Skeletal muscle satellite cell (primary cell): ENCODE data around the gene MED12.

Source experiments
- H3K27me3 ChIP-seq: 2 replicates; pipeline ENCODE4 v1.7.0; 2013; ENCODE audit warnings: low read length; ENCODE audit not compliant: control insufficient read depth, insufficient read depth
- H3K36me3 ChIP-seq: 2 replicates; pipeline ENCODE4 v1.7.0; 2013; ENCODE audit warnings: mild to moderate bottlenecking, control low read depth, low read length; ENCODE audit not compliant: insufficient read depth
- H3K4me1 ChIP-seq: 2 replicates; pipeline ENCODE4 v1.7.0; 2013; ENCODE audit warnings: low read length; ENCODE audit not compliant: control insufficient read depth, insufficient read depth
- H3K4me2 ChIP-seq: 2 replicates; pipeline ENCODE4 v1.7.0; 2013; ENCODE audit warnings: mild to moderate bottlenecking, low read length
- H3K4me3 ChIP-seq: 2 replicates; pipeline ENCODE4 v1.7.0; 2013; ENCODE audit warnings: low read length
- H3K9ac ChIP-seq: 2 replicates; pipeline ENCODE4 v1.7.0; 2013; ENCODE audit warnings: mild to moderate bottlenecking, low read depth, low read length, moderate library complexity
- H3K9me3 ChIP-seq: replicated peaks from 2 replicates; pipeline ENCODE4 v1.7.0; 2013; ENCODE audit warnings: mild to moderate bottlenecking, control low read depth, low read length

MED12 gene

DNA sequence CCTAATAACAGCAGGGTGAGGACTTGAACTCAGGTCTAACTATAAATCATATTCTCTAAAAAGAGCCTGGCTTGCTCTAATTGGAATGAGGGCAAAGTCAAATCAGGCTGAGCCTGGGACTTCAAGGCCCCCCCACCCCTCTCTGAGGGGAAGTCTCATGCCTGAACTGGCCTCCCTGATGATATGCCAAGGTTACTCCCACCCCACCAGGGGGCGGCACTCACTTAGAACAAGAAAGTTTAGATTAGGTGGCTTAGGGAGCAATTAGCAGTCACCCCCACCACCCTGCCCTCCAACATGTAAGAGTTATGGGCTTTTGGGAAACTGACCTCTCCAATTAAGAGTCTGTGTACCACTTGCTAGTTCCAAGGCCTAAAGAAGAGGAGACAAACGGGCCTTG is 20.1 kb upstream of the MED12 start:
- Histone ChIP-seq H3K9ac (no peak overlapping the region), H3K4me3 (no peak overlapping the region), H3K4me2 (no peak overlapping the region), H3K4me1 (peaks cover 3% of the 10 kb centered on the region), H3K9me3 (no peaks in the 10 kb centered on the region), H3K36me3 (no peaks in the 10 kb centered on the region), H3K27me3 (no peaks in the 10 kb centered on the region)

- Histone ChIP-seq H3K36me3 (no peaks in the 10 kb centered on the region), H3K4me1 (peaks cover 7% of the 10 kb centered on the region), H3K4me3 (no peak overlapping the region), H3K9ac (no peak overlapping the region), H3K27me3 (no peaks in the 10 kb centered on the region), H3K9me3 (no peaks in the 10 kb centered on the region), H3K4me2 (no peak overlapping the region)
Observed at GRCh38 chrX:71098951-71099506, 19.4 kb upstream of the MED12 start.

GRCh38 chrX:71099736-71100135 is 18.7 kb upstream of the MED12 start:
- H3K27me3 ChIP-seq = peaks cover 3% of the 10 kb centered on the region
- H3K4me3 ChIP-seq = no peak overlapping the region
- no peak overlapping the region for H3K4me2 ChIP-seq
- no peaks in the 10 kb centered on the region for H3K36me3 ChIP-seq
- no peaks in the 10 kb centered on the region for H3K9me3 ChIP-seq
- H3K4me1 ChIP-seq = peaks cover 7% of the 10 kb centered on the region
- H3K9ac ChIP-seq = no peak overlapping the region

GRCh38 chrX:71100581-71101505 is 17.6 kb upstream of the MED12 start:
- H3K36me3 ChIP-seq = no peaks in the 10 kb centered on the region
- H3K4me3 ChIP-seq = no peak overlapping the region
- H3K27me3 ChIP-seq = peaks cover 3% of the 10 kb centered on the region
- no peak overlapping the region for H3K9ac ChIP-seq
- peaks cover 7% of the 10 kb centered on the region for H3K4me1 ChIP-seq
- H3K9me3 ChIP-seq = no peaks in the 10 kb centered on the region
- H3K4me2 ChIP-seq = no peak overlapping the region

DNA sequence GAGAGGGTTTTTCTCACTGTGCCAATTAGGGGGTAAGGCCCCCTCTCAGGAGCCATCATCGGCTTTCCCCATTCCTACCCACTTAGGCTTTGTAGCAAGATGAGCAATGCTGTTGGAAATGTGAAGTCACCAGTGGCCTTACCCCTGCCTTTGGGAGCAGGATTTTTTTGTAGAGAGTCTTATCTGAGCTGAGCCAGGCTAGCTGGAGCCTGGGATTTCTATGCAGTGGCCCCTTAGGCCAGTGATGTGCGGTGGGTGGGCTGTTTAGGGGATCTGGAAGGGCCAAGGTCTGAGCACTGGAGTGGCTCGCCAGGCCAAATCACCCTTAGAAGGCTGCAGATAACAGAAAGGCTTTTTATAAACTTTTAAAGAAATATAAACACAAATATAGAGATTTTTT is 16.1 kb upstream of the MED12 start:
- Histone ChIP-seq H3K9me3 (no peaks in the 10 kb centered on the region), H3K4me1 (peaks cover 7% of the 10 kb centered on the region), H3K4me2 (no peak overlapping the region), H3K36me3 (no peaks in the 10 kb centered on the region), H3K27me3 (peaks cover 3% of the 10 kb centered on the region), H3K9ac (no peak overlapping the region), H3K4me3 (no peak overlapping the region)

- no peaks in the 10 kb centered on the region for H3K36me3 ChIP-seq
- H3K4me3 ChIP-seq = no peak overlapping the region
- no peaks in the 10 kb centered on the region for H3K9me3 ChIP-seq
- H3K27me3 ChIP-seq = peaks cover 4% of the 10 kb centered on the region
- no peak overlapping the region for H3K9ac ChIP-seq
- H3K4me1 ChIP-seq = peaks cover 7% of the 10 kb centered on the region
- H3K4me2 ChIP-seq = no peak overlapping the region
Observed at GRCh38 chrX:71103110-71103983, 15.0 kb upstream of the MED12 start.

DNA sequence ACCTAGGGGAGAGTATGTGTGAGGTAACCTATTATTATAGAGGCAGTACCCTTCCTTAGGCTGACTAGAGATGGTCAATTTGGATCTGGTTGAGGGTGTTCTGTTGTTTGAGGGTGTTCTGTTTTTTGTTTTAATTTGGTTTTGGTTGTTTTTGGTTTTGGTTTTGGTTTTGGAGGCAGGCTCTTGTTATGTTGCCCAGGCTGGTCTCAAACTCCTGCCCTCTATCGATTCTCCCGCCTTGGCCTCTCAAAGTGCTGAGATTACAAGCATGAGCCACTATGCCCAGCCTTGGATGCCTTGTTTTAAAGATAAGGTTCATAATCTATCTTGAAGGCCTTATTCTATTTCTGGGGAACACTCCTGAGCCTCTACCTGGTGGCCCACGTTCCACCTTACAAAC is 12.8 kb upstream of the MED12 start:
- peaks cover 7% of the 10 kb centered on the region for H3K4me1 ChIP-seq

GRCh38 chrX:71106427-71106826 is 12.0 kb upstream of the MED12 start, which contains the start of gene CXorf65:
Gene CXorf65, minus strand, starts transcription at chrX:71106740. Its CDS starts 184 bp downstream, at chrX:71106556.
- H3K9ac ChIP-seq = no peak within 1 kb of the TSS
- H3K4me1 ChIP-seq = peaks cover 7% of the 10 kb centered on the region
- H3K27me3 ChIP-seq = peaks cover 21% of the 10 kb centered on the region
- no peaks in the 10 kb centered on the region for H3K9me3 ChIP-seq
- H3K4me2 ChIP-seq = no peak within 1 kb of the TSS
- no peak within 1 kb of the TSS for H3K4me3 ChIP-seq
- no peaks in the 10 kb centered on the region for H3K36me3 ChIP-seq

More for the DNA sequence above, 12.8 kb upstream of the MED12 start:
- Histone ChIP-seq H3K4me2 (no peak overlapping the region), H3K4me3 (no peak overlapping the region), H3K27me3 (peaks cover 17% of the 10 kb centered on the region), H3K9me3 (no peaks in the 10 kb centered on the region), H3K9ac (no peak overlapping the region), H3K36me3 (no peaks in the 10 kb centered on the region)

DNA sequence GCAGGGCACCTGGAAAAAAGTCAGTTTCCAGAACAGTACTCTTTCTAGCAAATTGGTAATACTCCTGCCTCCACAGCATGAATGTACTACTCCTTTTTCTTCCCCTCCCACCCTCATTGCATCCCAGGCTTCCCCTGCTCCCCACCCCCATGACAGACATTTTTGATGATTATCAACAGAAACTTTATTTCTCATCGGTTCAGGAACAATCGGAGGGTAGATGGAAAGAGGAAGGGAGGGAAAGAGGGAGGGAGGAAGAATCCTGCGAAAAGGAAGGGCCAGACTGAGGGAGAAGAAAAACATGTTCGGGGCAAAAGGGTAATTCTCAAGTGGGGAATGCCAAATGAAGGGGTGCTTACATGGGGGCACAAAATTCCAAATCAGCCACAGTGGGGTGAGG is 11.2 kb upstream of the MED12 start:
- Histone ChIP-seq H3K27me3 (peaks cover 28% of the 10 kb centered on the region), H3K9me3 (no peaks in the 10 kb centered on the region), H3K4me1 (peaks cover 7% of the 10 kb centered on the region), H3K4me3 (no peak overlapping the region), H3K4me2 (no peak overlapping the region), H3K36me3 (no peaks in the 10 kb centered on the region), H3K9ac (no peak overlapping the region)

DNA sequence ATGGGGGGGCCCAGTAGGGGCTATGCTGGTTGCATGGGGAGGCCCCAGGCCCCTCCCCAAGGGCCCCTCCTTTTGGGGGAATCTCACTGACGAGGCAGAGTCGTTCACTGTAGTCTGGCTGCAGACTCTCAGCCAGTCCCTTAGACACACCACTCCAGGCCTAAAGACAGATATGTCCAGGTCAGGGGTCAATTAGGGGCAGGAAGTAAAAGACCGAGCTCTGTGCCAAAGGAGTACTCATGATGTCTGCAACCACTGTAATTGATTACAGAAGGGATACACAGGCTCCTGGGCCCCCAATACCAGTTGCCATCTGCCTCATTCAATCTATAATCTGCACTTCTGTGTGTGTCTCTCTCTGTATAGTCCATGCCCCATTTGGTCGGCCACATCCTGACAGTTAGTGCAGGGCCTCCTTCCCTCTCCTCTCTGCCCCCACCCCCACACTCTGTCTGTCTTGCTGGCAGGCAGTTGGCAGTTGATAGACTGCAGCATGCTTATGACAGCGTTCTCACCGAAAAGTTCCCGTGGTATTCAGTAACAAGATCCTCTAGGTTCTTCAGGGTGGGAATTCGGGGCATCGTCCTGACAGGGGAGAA is 10.5 kb upstream of the MED12 start:
- Histone ChIP-seq H3K4me1 (peaks cover 7% of the 10 kb centered on the region), H3K4me3 (no peak overlapping the region), H3K27me3 (peaks cover 33% of the 10 kb centered on the region), H3K9me3 (no peaks in the 10 kb centered on the region), H3K36me3 (no peaks in the 10 kb centered on the region), H3K9ac (no peak overlapping the region), H3K4me2 (no peak overlapping the region)

GRCh38 chrX:71109051-71109450 is 9.3 kb upstream of the MED12 start:
- no peak overlapping the region for H3K9ac ChIP-seq
- peaks cover 35% of the 10 kb centered on the region for H3K27me3 ChIP-seq
- no peaks in the 10 kb centered on the region for H3K9me3 ChIP-seq
- no peaks in the 10 kb centered on the region for H3K36me3 ChIP-seq
- no peaks in the 10 kb centered on the region for H3K4me1 ChIP-seq
- no peak overlapping the region for H3K4me3 ChIP-seq
- H3K4me2 ChIP-seq = no peak overlapping the region
